GM12875 (cell line): ENCODE data around the gene CDK2.

Experiments
- H3K4me3 ChIP-seq: one replicate; pipeline ENCODE4 v1.5.1; 2011; ENCODE audit warnings: low read depth, low read length, control low read depth
- TF ChIP-seq, protein P1 (sequence below): IDR thresholded peaks from 2 replicates; pipeline ENCODE4 v1.5.1; 2011; ENCODE audit warnings: low read depth, mild to moderate bottlenecking, control low read depth, inconsistent platforms, low read length, moderate library complexity, borderline replicate concordance; ENCODE audit not compliant: insufficient read depth

The CDK2 gene

DNA sequence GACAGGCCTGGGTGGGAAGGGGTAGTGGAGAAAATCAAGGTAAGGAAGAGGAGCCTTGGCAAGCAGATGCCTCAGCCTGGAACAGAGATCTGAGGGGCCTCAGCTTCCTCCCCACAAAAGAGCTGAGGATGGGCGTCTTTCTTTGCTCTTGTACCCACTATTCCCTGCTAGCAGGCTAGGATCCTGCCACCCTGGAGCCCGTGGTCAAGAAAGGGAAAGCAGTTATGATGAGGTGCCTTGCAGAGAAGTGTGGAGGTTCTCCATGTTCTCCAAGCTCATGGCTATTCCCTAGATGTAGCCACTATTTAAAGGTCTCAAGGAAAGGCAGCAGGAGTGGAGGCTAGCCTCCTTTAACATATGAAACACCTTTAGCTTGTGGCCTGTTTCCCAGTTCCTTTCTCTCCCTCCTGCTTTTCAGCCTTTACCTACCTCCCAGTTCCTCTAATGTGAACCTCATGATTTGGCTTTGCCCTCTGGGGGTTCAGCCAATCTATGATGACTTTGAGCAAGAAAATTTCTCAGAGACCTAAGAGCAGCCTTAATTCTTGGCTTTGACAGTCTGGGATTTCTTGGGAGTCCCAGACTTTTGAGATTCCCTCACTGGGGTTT is 55.4 kb downstream of the CDK2 start:
- no peak overlapping the region for H3K4me3 ChIP-seq
- TF ChIP-seq, protein P1, sequence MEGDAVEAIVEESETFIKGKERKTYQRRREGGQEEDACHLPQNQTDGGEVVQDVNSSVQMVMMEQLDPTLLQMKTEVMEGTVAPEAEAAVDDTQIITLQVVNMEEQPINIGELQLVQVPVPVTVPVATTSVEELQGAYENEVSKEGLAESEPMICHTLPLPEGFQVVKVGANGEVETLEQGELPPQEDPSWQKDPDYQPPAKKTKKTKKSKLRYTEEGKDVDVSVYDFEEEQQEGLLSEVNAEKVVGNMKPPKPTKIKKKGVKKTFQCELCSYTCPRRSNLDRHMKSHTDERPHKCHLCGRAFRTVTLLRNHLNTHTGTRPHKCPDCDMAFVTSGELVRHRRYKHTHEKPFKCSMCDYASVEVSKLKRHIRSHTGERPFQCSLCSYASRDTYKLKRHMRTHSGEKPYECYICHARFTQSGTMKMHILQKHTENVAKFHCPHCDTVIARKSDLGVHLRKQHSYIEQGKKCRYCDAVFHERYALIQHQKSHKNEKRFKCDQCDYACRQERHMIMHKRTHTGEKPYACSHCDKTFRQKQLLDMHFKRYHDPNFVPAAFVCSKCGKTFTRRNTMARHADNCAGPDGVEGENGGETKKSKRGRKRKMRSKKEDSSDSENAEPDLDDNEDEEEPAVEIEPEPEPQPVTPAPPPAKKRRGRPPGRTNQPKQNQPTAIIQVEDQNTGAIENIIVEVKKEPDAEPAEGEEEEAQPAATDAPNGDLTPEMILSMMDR: no peak
